Measurements from ENCODE around the gene HNRNPLL. TPM values are rescaled to one million over a fixed set of nuclear protein-coding genes. Genes with fewer than 3 reads are reported as not detected.

Gene HNRNPLL
- total RNA-seq, 2 donors from 2014 or later: 60.1 to 64.7 TPM

DNA sequence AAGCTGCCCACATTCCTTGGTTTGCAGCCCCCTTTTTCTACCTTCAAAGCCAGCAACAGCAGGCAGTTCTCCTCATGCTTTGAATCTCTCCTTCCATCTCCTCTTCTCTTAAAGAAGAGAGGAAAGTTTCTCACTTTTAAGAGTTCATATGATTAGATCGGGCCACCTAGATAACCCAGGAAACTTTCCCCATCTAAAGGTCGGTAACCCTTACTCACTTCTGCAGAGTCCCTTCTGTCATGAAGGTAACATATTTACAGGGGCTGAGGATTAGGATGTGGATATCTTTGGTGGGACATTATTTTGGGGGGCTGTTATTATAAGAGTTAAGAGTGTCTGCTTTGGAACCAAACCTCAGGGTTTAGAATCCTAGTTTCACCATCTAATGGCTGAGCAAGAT lies 51.0 kb downstream of the HNRNPLL start:
- no peak overlapping the region for H3K4me3 ChIP-seq
- H3K27ac ChIP-seq: no peak overlapping the region
- no peak for DNase-seq (ENCODE audit: low spot score)
- ATAC-seq (ENCODE audit: insufficient number of reproducible peaks, low FRiP score, low read depth): no peak
- TF ChIP-seq, protein P1, sequence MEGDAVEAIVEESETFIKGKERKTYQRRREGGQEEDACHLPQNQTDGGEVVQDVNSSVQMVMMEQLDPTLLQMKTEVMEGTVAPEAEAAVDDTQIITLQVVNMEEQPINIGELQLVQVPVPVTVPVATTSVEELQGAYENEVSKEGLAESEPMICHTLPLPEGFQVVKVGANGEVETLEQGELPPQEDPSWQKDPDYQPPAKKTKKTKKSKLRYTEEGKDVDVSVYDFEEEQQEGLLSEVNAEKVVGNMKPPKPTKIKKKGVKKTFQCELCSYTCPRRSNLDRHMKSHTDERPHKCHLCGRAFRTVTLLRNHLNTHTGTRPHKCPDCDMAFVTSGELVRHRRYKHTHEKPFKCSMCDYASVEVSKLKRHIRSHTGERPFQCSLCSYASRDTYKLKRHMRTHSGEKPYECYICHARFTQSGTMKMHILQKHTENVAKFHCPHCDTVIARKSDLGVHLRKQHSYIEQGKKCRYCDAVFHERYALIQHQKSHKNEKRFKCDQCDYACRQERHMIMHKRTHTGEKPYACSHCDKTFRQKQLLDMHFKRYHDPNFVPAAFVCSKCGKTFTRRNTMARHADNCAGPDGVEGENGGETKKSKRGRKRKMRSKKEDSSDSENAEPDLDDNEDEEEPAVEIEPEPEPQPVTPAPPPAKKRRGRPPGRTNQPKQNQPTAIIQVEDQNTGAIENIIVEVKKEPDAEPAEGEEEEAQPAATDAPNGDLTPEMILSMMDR (IDR thresholded peaks at IDR 0.05): no peak
- H3K4me1 ChIP-seq (ENCODE audit: control insufficient read depth in 1 of 2, low read depth in 2 of 2): no peaks in the 10 kb centered on the region
- no peaks in the 10 kb centered on the region for H3K9me3 ChIP-seq
- H3K36me3 ChIP-seq: no peaks in the 10 kb centered on the region
- no peaks in the 10 kb centered on the region for H3K27me3 ChIP-seq (replicated peaks; ENCODE audit: insufficient read depth)

- no peak overlapping the region for H3K4me3 ChIP-seq
- H3K27ac ChIP-seq: no peak overlapping the region
- TF ChIP-seq, protein P1 (IDR thresholded peaks at IDR 0.05): no peak
- H3K36me3 ChIP-seq: no peaks in the 10 kb centered on the region
- H3K9me3 ChIP-seq: no peaks in the 10 kb centered on the region
- DNase-seq (ENCODE audit: low spot score) (no peak), ATAC-seq (ENCODE audit: insufficient number of reproducible peaks, low FRiP score, low read depth) (no peak)
- H3K4me1 ChIP-seq (ENCODE audit: control insufficient read depth in 1 of 2, low read depth in 2 of 2): no peaks in the 10 kb centered on the region
- no peaks in the 10 kb centered on the region for H3K27me3 ChIP-seq (replicated peaks; ENCODE audit: insufficient read depth)
These were observed 51.6 kb downstream of the HNRNPLL start for GRCh38 chr2:38551171-38551570.

- TF ChIP-seq, protein P1 (IDR thresholded peaks at IDR 0.05): no peak
- H3K27me3 ChIP-seq (replicated peaks; ENCODE audit: insufficient read depth): no peaks in the 10 kb centered on the region
- no peaks in the 10 kb centered on the region for H3K4me1 ChIP-seq (ENCODE audit: control insufficient read depth in 1 of 2, low read depth in 2 of 2)
- ATAC-seq (ENCODE audit: insufficient number of reproducible peaks, low FRiP score, low read depth) (no peak), DNase-seq (ENCODE audit: low spot score) (no peak)
- no peak overlapping the region for H3K27ac ChIP-seq
- H3K4me3 ChIP-seq: no peak overlapping the region
- no peaks in the 10 kb centered on the region for H3K9me3 ChIP-seq
- no peaks in the 10 kb centered on the region for H3K36me3 ChIP-seq
These were observed 52.9 kb downstream of the HNRNPLL start for GRCh38 chr2:38549851-38550250.

- Histone ChIP-seq H3K27me3 (replicated peaks; ENCODE audit: insufficient read depth) (no peaks in the 10 kb centered on the region), H3K4me1 (ENCODE audit: control insufficient read depth in 1 of 2, low read depth in 2 of 2) (no peaks in the 10 kb centered on the region), H3K36me3 (no peaks in the 10 kb centered on the region), H3K9me3 (no peaks in the 10 kb centered on the region), H3K27ac (no peak overlapping the region), H3K4me3 (no peak overlapping the region)
- DNase-seq (ENCODE audit: low spot score): no peak
- TF ChIP-seq, protein P1 (IDR thresholded peaks at IDR 0.05): no peak
- no peak for ATAC-seq (ENCODE audit: insufficient number of reproducible peaks, low FRiP score, low read depth)
These were observed 53.5 kb downstream of the HNRNPLL start for GRCh38 chr2:38549071-38549704.

DNA sequence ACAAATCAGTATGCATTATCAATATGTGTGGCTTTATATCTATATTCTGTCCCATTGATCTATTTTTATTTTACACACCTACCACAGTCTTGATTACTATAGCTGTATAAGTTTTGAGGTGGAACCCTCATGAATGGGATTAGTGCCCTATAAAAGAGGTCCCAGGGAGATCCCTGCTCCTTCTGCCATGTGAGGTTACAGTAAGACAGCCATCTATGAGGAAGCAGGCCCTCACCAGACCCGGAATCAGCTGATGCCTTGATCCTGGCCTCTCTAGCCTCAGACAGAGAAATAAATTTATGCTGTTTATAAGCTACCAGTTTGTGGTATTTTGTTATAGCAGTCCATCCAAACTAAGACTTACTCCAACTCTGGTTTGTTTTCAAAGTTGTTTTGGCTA lies 54.9 kb downstream of the HNRNPLL start:
- no peaks in the 10 kb centered on the region for H3K9me3 ChIP-seq
- no peak overlapping the region for H3K4me3 ChIP-seq
- no peaks in the 10 kb centered on the region for H3K4me1 ChIP-seq (ENCODE audit: control insufficient read depth in 1 of 2, low read depth in 2 of 2)
- DNase-seq (ENCODE audit: low spot score): no peak
- no peaks in the 10 kb centered on the region for H3K27me3 ChIP-seq (replicated peaks; ENCODE audit: insufficient read depth)
- TF ChIP-seq, protein P1 (IDR thresholded peaks at IDR 0.05): no peak
- ATAC-seq (ENCODE audit: insufficient number of reproducible peaks, low FRiP score, low read depth): no peak
- no peaks in the 10 kb centered on the region for H3K36me3 ChIP-seq
- H3K27ac ChIP-seq: no peak overlapping the region

All from thoracic aorta (tissue), 2 donors.